ENCODE results near the gene LIMD2. TPM values are rescaled to one million over a fixed set of nuclear protein-coding genes. Genes with fewer than 3 reads are reported as not detected.
A peak's percentile ranks its signal among the peaks of the same experiment; 100 is the strongest.

Gene LIMD2
- total RNA-seq, 1 experiment from 2014 or later = 93.5 TPM

DNA sequence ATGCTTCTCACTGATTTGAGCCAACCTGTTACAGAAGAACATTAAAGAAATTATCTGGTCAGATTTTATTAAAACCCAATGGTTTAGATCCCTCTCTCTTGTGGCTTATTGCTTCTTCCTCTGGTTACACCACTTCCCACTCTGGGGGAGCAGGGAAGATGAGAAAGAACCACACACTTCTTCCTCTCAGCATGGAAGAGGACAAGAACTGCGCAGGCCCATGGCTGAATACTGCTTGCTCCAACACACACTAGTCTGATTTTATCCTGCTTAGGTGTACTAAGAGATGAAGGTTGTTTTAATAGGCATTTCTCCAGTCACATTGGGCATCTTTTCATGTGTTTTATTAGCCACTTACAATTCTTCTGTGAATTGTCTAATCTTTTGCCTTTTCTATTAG, 50.1 kb downstream of the LIMD2 start:
- Histone ChIP-seq H2AK5ac (ENCODE audit: insufficient read length, low read length) (no peak overlapping the region), H3K18ac (ENCODE audit: insufficient read length, low read depth, low read length) (no peak overlapping the region), H2AFZ (ENCODE audit: low read length) (no peak overlapping the region), H4K20me1 (ENCODE audit: control insufficient read depth, insufficient read depth, insufficient read length) (no peaks in the 10 kb centered on the region), H2BK5ac (ENCODE audit: insufficient read length, low read length) (no peak overlapping the region), H4K8ac (replicated peaks; ENCODE audit: insufficient read length, low read depth, low read length) (no peak overlapping the region), H3K4me2 (ENCODE audit: insufficient read depth, insufficient read length, low read length) (no peak overlapping the region), H3K79me1 (ENCODE audit: insufficient read depth, low read depth, low read length, poor library complexity, severe bottlenecking) (peaks cover 3% of the 10 kb centered on the region), H3K27ac (ENCODE audit: insufficient read length, low read depth, low read length) (no peak overlapping the region), H3K23me2 (ENCODE audit: insufficient read length, low read depth, low read length, poor library complexity, severe bottlenecking) (no peaks in the 10 kb centered on the region), H3K9me3 (ENCODE audit: control insufficient read depth, low read depth, low read length) (no peaks in the 10 kb centered on the region), H3T11ph (ENCODE audit: low read length) (no peak overlapping the region), H2BK20ac (ENCODE audit: low read depth, low read length, poor library complexity, severe bottlenecking) (no peak overlapping the region), H2BK12ac (ENCODE audit: insufficient read length, low read depth, low read length) (no peak overlapping the region), H4K91ac (ENCODE audit: insufficient read length, low read depth, low read length) (no peak overlapping the region), H3K14ac (ENCODE audit: insufficient read depth, low read length) (no peak overlapping the region), H3K23ac (ENCODE audit: insufficient read length, low read depth, low read length) (no peak overlapping the region), H3K79me2 (ENCODE audit: insufficient read depth, low read length) (no peaks in the 10 kb centered on the region), H3K9ac (ENCODE audit: extremely low read depth, insufficient read length, low read length) (no peak overlapping the region), H4K5ac (ENCODE audit: insufficient read length, low read depth, low read length) (no peak overlapping the region), H2BK120ac (ENCODE audit: low read depth, low read length, poor library complexity, severe bottlenecking) (no peak overlapping the region), H3K4me1 (ENCODE audit: insufficient read depth, low read length) (peaks cover 4% of the 10 kb centered on the region; the same call in 1 of the 2 replicates), H3K27me3 (ENCODE audit: insufficient read depth, low read length) (no peaks in the 10 kb centered on the region), H3K4ac (ENCODE audit: low read depth, low read length) (no peak overlapping the region), H2BK15ac (ENCODE audit: low read depth, low read length) (no peak overlapping the region), H3K56ac (ENCODE audit: insufficient read length, low read depth, low read length) (no peak overlapping the region)
- WGBS (ENCODE audit: extremely low coverage, insufficient read length, low lambda C conversion rate) = no CpG with 5 or more reads among the region's 1 CpG
- Mint-ChIP-seq H3K4me1 (peaks cover 19 to 22% of the 10 kb centered on the region in 2 experiments), H3K27me3 (ENCODE audit: low read depth) (no peaks in the 10 kb centered on the region), H3K4me3 (no peak overlapping the region), H3K9me3 (no peaks in the 10 kb centered on the region), H3K27ac (peak overlapping the region in 1 of 3 experiments; percentile 46; a peak in 2 of 7 replicates), H3K36me3 (ENCODE audit: insufficient read depth in 1 of 3, low read depth in 3 of 3) (peaks cover 8 to 36% (median 16%) of the 10 kb centered on the region in 3 experiments; a peak in 5 of 7 replicates)
- DNase-seq = no peak
- TF ChIP-seq, protein P1, sequence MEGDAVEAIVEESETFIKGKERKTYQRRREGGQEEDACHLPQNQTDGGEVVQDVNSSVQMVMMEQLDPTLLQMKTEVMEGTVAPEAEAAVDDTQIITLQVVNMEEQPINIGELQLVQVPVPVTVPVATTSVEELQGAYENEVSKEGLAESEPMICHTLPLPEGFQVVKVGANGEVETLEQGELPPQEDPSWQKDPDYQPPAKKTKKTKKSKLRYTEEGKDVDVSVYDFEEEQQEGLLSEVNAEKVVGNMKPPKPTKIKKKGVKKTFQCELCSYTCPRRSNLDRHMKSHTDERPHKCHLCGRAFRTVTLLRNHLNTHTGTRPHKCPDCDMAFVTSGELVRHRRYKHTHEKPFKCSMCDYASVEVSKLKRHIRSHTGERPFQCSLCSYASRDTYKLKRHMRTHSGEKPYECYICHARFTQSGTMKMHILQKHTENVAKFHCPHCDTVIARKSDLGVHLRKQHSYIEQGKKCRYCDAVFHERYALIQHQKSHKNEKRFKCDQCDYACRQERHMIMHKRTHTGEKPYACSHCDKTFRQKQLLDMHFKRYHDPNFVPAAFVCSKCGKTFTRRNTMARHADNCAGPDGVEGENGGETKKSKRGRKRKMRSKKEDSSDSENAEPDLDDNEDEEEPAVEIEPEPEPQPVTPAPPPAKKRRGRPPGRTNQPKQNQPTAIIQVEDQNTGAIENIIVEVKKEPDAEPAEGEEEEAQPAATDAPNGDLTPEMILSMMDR (conservative IDR thresholded peaks at IDR 0.05) = no peak
